GM12872 (cell line): Measurements from ENCODE around the gene NMNAT2.

Source experiments
- TF ChIP-seq, protein P1 (sequence below): IDR thresholded peaks from 3 replicates; pipeline ENCODE4 v1.5.1; 2011; ENCODE audit warnings: low read depth, mild to moderate bottlenecking, low read length, moderate library complexity; ENCODE audit not compliant: insufficient read depth

Gene NMNAT2

DNA sequence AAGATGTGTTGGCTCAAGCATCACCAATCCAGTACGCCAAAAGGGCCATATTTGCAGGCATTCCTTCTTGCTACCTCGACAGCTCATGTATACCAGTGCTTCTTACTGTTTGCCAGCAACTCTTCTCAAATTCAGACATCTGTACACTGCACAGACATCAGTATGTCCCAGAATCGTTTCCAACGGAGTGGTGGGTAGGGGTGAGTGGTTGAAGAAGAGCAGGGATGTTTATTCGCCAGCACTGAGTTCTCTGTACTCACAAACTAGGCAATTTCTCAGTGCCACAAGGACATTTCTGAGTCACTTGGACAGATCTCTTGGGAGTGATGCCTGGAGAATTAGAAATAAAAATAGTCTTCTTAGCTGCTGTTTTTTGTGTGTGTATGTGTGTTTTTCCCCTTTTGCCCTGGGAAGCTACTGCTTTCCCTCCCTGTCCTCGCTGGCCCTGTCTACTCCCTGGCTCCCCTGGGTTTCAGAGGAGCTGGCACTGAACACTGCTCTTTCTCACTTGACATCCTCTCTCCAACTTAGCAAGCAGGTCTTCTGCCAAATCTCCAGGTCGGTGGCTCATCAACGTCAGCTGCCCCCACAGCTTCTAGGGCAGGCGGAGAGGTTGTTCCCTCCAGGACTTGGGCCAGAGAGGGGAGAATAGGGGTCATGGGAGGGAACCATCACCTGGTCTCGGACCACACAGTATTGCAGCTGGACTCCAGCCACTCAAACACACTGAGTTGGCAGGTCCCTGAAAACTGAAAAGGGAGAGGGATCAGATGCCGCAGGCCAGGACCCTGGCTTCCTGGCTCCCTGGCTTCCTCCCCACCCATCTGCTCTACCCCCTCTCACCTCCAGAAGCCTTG lies 90.5 kb downstream of the NMNAT2 start:
- TF ChIP-seq, protein P1, sequence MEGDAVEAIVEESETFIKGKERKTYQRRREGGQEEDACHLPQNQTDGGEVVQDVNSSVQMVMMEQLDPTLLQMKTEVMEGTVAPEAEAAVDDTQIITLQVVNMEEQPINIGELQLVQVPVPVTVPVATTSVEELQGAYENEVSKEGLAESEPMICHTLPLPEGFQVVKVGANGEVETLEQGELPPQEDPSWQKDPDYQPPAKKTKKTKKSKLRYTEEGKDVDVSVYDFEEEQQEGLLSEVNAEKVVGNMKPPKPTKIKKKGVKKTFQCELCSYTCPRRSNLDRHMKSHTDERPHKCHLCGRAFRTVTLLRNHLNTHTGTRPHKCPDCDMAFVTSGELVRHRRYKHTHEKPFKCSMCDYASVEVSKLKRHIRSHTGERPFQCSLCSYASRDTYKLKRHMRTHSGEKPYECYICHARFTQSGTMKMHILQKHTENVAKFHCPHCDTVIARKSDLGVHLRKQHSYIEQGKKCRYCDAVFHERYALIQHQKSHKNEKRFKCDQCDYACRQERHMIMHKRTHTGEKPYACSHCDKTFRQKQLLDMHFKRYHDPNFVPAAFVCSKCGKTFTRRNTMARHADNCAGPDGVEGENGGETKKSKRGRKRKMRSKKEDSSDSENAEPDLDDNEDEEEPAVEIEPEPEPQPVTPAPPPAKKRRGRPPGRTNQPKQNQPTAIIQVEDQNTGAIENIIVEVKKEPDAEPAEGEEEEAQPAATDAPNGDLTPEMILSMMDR = no peak

DNA sequence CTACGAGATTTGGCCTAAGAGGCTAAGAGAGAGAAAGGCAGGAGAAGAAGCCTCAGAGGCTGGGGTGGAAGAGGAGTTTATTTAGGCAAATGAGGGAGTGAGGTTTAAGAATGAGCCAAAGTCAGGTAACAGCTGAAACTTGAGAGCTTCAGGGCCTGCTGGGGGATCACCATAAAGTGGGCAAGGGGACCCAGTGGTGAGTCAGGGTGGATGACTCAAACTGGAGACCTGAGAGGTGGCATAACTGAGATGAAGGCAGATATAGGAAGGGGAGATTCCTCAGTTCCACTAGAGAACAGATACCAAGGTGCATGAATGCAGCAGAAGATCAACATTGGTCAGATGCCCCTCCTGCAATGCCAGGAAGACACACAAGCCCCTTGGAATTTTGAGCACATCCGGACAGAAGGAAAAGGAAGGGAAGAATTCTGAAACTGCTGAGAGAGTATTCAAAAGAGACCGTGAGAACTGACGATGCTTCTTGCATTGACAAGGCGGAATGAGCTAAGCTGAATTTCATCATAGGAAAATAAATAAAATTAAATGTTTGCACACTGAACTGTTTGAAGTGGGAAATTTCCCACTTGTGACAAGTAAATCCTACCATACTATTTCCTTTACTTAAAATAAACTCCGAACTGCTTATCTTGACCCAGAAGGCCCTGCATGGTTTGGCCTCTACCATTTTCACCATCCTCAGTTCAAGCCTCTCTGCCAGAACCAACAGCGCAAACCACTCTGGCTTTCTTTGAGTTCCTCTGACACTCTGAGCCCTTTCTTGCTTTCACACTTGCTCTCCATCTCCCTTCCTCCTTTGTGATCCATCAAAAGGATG lies 94.1 kb downstream of the NMNAT2 start:
- TF ChIP-seq, protein P1 = no peak

DNA sequence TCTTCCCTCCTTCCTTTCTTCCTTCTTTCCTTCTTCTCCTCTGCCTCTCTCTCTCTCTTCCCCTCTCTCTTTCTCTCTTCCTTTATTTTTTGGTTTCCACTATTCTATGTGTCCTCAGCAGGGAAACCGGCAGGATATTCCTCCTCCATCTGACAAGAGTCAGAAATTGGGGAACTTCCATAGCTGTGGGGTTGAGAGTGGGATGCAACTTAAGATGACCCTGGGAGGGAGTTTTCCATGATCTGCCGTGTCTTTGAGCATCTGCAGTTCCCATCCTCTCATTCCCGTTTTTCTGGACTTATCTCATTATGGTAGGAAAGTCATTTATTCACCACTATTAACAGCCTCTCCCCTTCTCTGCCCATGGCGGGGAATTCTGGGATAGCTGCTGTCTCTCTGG lies 98.6 kb downstream of the NMNAT2 start:
- TF ChIP-seq, protein P1 = no peak

DNA sequence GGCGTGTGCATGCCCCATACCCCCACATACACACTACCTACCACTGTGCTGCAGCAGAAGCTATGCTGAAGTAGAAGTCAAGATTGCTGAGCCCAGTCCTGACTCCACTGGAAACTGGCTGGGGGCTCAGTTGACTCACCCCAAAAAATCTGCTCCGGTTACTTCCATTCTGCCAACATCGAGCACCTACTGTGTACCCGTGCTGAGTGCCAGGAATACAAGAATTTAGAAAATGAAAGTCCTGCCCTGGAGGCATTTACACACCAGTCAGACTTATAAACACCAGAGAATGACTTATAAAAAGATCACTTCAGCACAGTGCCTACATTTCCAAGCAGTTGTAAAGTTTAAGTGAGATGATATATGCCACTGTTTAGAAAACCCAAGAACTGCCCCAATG lies 99.1 kb downstream of the NMNAT2 start:
- TF ChIP-seq, protein P1 = no peak

DNA sequence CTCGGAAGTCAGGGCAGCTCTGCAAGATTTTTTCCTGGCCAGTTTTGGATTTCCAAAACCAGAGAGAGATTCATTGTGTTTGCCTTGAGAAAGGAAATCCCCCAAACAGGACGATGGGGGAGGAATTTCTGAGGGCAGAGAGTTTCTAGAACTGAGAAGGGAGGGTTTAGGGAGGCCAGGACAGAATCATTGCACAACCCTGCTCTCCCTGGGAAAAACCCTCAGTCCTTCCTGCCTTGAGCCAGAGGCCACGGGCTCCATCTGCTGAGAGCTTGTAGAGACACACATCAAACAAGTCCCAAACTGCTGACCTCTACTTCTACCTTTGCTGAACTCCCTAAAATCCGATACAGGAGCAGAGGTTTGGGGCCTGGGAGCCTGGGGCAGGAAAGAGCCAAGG lies 99.7 kb downstream of the NMNAT2 start:
- TF ChIP-seq, protein P1 = peak; percentile 50; the same call in 2 of the 3 replicates

DNA sequence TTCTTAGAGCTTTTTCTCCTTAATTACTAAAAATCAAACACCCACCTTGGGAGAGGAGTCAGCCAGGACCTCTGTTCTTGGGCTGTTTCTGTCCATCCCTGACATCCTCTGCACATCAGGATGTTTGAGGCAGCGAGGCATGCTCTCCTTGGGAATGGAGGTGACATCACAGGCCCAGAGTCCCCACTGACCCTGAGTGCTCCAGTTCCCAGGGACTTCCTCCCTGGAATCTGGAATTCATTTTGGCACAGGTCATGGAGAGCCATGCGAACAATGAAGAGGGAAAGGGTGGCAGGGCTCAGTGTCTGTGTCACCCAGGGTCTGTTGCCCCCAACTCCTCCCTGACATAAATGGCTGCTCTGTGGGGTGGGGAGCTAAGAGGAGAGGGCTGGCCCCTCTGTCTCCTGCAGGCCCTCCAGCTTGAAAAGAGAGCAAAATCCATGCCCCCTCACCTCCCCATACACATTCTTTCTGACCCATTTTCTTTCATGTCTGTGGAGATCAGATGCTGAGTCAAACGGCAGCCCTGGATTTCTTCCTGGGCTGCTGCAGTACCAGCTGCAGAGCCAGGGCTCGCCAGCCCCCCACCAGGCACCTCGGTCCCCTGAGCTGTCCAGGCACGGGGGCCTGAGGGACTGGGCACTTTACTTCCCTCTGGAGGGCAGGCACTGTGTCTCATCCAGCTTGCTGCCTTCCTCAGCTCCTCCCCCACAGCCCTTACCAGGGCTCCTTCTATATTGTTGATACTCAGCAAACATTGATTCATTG lies 102.0 kb downstream of the NMNAT2 start:
- TF ChIP-seq, protein P1 = no peak

DNA sequence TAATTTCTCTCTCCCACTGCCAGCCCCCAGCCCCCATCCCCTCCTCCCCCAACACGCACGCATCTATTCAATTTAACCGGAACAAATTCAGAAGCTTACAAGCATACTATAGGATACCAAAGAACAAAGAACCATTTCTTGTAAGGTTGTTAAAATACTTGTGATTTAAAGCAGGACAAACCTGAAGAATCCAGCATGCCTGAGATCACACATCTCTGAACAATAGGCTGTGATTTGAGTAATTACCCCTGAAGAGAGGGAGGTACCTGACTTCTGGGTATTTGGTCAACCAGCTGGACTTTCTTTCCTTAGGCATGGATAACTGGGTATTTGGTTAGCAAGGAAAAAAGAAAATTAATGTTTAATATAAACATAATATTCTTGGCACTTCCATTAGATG lies 105.1 kb downstream of the NMNAT2 start:
- TF ChIP-seq, protein P1 = no peak
